Fibroblast of pulmonary artery (primary cell): ENCODE measurements around the gene ZNF276.
A peak's percentile ranks its signal among the peaks of the same experiment; 100 is the strongest.
"Not testable (repeated sequence)": the region's sequence is repeated elsewhere in the genome, so short reads cannot be mapped to it uniquely, and the experiment has no call there.

Experiments used
- DNase-seq: peaks from one replicate; pipeline ENCODE4 v3.0.0-alpha.2; 2010; ENCODE audit warnings: low read depth
- H3K4me3 ChIP-seq: replicated peaks from 2 replicates; pipeline ENCODE4 v1.5.1; 2011; ENCODE audit warnings: low read depth, mild to moderate bottlenecking, control low read depth, low read length, moderate library complexity
- TF ChIP-seq, protein P1 (sequence below): IDR thresholded peaks from 2 replicates; pipeline ENCODE4 v1.5.1; 2011; ENCODE audit warnings: mild to moderate bottlenecking, control low read depth, low read length, inconsistent platforms; ENCODE audit errors: missing control alignments

Gene ZNF276

DNA sequence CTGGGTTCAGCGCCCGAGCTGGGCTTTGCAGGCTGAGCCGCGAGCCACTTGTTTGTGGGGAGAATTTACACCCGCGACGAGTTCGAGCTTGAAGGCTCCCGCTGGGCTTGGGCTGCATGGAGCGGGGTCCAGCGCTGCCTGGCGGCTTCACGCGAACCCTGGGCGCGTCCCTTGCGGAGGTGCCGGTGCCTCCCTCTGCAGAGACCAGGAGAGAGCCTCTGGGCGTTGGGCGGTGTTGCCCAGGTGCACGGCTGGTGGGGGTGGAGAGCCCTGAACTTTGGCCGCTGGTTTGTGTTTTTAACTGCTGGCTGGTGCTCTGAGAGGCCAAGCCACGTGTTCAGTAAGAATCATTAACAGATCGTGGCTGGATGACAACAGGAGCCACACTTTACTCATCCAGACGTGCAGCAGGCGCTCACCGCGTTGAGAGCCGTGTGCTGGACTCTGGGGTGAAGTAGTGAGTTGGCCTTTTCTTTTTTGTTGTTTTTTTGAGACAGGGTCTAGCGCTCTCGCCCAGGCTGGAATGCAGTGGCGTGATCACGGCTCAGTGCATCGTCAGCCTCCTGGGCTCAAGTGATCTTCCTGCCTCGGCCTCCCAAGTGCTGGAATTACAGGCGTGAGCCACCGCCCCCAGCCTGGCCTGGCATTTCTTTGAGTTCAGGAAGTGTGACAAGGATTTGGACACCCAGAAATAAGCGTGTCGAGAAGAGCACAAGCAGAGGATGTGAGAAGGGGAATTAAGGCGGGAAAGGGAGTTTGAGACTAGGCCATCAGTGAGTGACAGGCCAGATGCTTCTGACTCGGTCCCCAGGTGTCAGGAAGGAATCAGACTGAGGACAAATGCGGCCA lies 34.0 kb upstream of the ZNF276 start:
- TF ChIP-seq, protein P1, sequence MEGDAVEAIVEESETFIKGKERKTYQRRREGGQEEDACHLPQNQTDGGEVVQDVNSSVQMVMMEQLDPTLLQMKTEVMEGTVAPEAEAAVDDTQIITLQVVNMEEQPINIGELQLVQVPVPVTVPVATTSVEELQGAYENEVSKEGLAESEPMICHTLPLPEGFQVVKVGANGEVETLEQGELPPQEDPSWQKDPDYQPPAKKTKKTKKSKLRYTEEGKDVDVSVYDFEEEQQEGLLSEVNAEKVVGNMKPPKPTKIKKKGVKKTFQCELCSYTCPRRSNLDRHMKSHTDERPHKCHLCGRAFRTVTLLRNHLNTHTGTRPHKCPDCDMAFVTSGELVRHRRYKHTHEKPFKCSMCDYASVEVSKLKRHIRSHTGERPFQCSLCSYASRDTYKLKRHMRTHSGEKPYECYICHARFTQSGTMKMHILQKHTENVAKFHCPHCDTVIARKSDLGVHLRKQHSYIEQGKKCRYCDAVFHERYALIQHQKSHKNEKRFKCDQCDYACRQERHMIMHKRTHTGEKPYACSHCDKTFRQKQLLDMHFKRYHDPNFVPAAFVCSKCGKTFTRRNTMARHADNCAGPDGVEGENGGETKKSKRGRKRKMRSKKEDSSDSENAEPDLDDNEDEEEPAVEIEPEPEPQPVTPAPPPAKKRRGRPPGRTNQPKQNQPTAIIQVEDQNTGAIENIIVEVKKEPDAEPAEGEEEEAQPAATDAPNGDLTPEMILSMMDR = no peak
- DNase-seq = peak; percentile 25
- peak overlapping the region; percentile 82 for H3K4me3 ChIP-seq

GRCh38 chr16:89688395-89688794 lies 32.9 kb upstream of the ZNF276 start:
- no peak overlapping the region for H3K4me3 ChIP-seq
- DNase-seq = no peak
- TF ChIP-seq, protein P1 = no peak

DNA sequence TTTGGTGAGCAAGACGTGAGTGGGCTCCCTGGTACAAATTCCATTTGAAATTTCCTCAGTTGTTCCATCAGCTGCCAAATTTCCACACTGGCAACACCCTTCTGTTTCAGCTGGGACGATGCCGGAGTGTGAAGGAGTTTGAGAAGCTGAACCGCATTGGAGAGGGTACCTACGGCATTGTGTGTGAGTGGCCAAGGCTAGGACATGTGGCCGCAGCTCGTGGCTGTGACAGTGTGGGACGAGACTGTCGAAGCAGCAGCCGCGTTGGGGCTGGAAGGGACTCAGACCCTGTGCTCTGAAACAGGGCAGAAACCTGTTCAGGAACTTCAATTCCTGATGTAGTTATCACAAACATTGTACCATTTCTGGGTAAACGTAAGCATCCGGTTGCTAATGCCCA lies 32.2 kb upstream of the ZNF276 start:
- TF ChIP-seq, protein P1 = no peak
- no peak for DNase-seq
- H3K4me3 ChIP-seq = no peak overlapping the region

DNA sequence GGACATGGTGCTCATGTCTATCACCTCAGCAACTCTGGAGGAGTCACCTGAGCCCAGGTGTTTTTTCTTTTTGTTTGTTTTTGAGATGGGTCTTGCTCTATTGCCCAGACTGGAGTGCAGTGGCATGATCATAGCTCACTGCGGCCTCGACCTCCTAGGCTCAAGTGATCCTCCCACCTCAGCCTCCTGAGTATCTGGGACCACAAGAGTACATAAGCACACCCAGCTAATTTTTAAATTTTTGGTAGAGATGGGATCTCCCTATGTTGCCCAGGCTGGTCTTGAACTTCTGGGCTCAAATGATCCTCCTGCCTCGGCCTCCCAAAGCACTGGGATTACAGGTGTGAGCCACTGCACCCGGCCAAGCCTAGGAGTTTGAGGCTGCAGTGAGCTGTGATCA lies 31.7 kb upstream of the ZNF276 start:
- H3K4me3 ChIP-seq, DNase-seq: not testable (repeated sequence)

DNA sequence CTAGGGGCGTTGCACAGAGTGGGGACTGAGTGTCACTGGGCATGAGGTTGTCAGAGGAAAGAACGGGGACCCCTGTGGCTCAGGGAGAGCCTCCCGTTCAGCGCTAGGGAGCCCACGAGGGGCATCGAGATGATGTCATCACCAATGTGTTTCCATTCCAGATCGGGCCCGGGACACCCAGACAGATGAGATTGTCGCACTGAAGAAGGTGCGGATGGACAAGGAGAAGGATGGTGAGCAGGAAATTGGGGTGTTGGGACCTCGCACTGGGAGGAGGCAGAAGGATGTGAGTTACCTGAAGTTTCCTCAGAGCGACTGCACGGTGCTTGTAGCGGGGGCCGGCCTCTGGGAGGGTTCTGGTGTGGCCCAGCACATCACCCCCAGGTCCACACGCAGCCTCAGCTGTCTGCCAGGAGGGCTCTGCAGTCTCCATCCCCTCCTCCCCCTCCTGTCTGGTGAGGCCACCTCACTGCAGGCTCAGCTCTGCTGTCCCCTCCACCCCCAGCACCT lies 30.9 kb upstream of the ZNF276 start:
- TF ChIP-seq, protein P1 = no peak
- H3K4me3 ChIP-seq = no peak overlapping the region
- DNase-seq = no peak

DNA sequence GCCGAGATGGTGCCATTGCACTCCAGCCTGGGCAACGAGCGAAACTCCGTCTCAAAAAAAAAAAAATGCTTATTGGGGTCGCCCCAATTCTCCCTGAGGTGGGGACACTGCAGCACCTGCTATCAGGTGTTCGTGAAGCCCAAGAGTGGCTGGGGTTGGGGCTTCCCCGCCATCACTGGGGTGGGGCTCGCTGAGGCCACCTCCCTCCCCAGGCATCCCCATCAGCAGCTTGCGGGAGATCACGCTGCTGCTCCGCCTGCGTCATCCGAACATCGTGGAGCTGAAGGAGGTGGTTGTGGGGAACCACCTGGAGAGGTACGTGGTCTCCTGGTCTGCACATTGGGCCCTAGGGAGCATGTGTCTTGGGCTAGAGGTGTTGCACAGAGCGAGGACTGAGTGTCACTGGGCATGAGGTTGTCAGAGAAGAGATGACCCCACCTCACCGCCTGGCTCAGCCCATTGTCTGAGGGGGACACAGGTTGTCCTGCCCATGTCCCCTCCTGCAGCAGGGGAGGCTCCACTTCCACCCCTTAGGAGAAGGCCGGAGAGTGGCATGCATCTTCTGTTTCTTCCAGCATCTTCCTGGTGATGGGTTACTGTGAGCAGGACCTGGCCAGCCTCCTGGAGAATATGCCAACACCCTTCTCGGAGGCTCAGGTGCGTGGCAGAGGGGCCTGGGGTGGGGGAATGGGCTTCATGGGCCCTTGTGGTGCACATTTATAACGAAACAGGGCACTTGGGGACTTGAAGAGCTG lies 29.9 kb upstream of the ZNF276 start:
- TF ChIP-seq, protein P1 = no peak
- no peak for DNase-seq
- H3K4me3 ChIP-seq = no peak overlapping the region

GRCh38 chr16:89691986-89692569 lies 29.3 kb upstream of the ZNF276 start:
- TF ChIP-seq, protein P1 = no peak
- no peak overlapping the region for H3K4me3 ChIP-seq
- no peak for DNase-seq
